NCI-H2107 treated with DMSO at 0.1 percent for 48 hours (cell line): ENCODE measurements around the gene TP53INP2.
A peak's percentile ranks its signal among the peaks of the same experiment; 100 is the strongest.
"Not testable (repeated sequence)": the region's sequence is repeated elsewhere in the genome, so short reads cannot be mapped to it uniquely, and the experiment has no call there.

Source experiments
- DNase-seq: peaks from one replicate; lab custom pipeline; 2025; ENCODE audit not compliant: unreplicated experiment; lab: John Stamatoyannopoulos, UW

The TP53INP2 gene, protein sequence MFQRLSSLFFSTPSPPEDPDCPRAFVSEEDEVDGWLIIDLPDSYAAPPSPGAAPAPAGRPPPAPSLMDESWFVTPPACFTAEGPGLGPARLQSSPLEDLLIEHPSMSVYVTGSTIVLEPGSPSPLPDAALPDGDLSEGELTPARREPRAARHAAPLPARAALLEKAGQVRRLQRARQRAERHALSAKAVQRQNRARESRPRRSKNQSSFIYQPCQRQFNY

DNA sequence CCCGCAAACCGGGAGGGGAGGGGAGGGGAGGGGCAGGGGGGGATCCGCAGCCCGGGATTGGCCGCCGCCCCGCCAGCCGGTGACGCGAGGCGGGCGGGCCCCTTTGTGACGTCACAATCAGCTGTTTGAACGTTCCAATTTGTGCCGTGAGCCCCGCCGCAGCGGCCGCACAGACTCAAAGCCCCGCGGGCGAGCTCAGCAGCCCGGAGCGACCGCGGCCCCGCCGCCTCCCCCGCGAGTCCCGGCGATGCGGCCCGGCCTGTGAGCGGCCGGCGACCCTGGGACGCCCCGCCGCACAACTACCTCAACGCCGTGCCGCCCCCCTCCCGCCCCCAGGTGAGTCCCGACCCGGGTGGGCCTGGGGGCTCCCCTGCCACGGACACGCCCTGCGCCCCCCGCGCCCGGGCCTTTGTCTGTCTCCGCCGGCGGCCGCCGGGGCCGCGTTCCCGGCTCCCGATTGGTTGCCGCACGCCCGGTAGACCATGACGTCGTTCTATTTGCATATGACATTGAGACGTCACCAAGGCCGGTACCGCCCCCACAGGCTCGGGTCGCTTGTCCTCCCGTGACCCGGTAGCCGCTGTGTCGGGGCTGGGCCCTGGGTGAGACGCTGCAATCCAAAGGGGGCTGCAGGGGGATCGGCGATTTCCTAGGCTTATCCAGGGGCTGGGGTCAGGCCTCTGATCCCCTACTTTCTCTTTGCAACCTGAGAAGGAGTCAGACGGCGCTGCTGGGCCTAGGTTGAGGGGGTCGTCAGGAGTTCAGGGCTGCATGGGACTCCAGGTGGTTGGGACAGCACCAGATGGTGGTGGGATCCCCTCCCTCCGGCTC, at the start of gene TP53INP2:
TP53INP2 (plus strand) TSS at position 168 of the 831 bp plus-strand sequence. CDS start 4,396 bp downstream, outside the sequence.
- DNase-seq = peak; percentile 53

DNA sequence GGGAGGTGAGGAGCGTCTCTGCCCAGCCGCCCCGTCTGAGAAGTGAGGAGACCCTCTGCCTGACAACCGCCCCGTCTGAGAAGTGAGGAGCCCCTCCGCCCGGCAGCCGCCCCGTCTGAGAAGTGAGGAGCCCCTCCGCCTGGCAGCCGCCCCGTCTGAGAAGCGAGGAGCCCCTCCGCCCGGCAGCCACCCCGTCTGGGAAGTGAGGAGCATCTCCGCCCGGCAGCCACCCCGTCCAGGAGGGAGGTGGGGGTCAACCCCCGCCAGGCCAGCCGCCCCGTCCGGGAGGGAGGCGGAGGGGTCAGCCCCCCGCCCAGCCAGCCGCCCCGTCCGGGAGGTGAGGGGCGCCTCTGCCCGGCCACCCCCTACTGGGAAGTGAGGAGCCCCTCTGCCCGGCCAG, 45.5 kb upstream of the TP53INP2 start:
- not testable (repeated sequence) for DNase-seq

DNA sequence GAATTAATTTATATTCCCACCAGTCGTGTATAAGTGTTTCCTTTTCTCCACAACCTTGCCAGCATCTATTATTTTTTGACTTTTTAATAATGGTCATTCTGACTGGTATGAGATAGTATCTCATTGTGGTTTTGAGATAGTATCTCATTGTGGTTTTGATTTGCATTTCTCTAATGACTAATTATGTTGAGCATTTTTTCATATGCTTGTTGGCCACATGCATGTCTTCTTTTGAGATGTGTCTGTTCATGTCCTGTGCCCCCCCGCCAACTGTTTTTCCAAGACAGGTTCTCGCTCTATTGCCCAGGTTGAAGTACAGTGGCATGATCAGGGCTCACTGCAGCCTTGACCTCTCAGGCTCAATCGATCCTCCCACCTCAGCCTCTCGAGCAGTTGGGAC, 42.3 kb upstream of the TP53INP2 start:
- DNase-seq = not testable (repeated sequence)

DNA sequence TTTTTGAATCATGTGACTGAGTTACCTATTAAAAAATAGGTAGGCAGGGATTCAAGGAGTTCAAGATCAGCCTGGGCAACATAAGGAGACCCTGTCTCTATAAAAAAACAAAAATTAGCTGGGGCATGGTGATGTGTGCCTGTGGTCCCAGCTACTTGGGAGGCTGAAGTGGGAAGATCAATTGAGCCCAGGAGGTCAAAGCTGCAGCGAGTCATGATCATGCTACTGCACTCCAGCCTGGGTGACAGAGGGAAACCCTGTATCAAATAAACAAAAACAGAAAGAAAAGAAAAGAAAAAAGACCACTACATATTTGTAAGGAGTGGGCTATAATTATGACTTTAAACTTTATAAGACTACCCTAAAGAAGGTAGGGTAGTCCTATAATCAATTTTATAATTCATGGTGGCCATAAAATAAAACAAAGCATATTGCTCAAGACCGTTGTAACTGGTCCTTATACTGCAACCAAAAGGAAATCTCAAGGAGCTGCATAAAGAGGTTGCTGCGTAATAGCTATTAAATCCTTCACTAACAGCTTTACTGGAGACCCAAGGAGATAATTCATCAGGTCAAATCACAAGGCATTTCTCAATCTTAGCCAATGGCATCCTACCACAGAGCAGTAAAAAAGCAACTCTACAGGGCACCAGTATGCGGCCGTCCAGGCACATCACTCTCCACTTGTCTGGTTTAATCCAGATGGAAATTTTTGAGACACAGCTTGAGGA, 40.8 kb upstream of the TP53INP2 start:
- no peak for DNase-seq

DNA sequence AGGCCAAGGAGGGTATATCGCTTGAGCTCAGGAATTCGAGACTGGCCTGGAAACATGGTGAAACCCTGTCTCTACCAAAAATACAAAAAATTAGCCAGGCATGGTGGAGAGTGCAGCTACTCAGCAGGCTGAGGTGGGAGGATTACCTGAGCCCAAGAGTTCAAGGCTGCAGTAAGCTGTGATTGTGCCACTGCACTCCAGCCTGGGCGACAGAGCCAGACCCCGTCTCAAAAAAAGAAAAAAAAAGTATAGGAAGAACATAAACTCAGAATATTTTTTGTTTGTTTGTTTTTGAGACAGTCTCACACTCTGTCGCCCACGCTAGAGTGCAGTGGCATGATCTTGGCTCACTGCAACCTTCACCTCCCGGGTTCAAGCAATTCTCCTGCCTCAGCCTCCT, 39.4 kb upstream of the TP53INP2 start:
- DNase-seq = not testable (repeated sequence)

DNA sequence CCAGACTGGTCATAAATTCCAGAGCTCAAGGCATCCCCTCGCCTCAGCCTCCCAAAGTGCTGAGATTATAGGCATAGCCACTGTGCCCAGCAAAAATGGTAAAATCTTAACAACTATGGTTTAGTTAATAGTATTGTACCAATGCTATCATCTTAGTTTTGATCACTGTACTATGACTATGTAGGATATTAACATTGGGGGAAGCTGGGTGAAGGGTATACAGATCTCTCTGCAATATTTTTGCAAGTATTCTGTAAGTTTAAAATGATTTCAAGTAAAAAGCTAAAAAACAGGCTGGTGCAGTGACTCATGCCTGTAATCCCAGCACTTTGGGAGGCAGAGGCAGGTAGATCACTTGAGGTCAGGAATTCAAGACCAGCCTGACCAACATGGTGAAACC, 35.0 kb upstream of the TP53INP2 start:
- no peak for DNase-seq

DNA sequence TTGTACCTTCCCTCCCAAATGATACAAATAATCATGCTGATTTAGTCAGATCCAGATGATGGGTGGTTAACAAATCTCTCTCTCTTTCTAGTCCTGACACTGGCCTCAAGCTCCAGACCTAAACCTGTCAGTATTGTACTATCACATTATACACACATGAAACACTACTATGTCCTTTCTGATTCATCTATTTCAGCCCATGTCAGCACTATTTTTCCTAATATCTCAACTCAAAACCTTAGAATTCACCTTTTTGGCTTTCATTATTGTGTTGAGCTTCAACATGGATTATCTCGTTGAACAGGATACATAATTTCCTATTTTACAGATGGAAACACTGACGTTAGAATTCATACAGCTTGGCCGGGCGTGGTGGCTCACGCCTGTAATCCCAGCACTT, 30.7 kb upstream of the TP53INP2 start:
- no peak for DNase-seq

DNA sequence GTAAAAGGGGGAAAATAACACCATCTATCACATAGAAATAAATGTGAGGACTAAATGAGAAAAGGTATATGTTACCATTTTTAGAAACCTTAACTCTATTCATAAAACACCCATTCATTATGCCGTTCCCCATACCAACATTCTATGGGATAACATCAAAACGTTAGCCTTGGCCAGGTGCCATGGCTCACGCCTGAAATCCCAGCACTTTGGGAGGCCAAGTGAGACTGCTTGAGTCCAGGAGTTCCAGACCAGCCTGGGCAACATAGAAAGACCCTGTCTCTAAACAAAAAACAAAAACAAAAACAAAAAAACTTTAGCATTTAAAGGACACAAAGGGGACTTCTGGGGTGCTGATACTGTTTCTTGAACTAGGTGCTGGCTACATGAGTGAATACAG, 28.6 kb upstream of the TP53INP2 start:
- no peak for DNase-seq

DNA sequence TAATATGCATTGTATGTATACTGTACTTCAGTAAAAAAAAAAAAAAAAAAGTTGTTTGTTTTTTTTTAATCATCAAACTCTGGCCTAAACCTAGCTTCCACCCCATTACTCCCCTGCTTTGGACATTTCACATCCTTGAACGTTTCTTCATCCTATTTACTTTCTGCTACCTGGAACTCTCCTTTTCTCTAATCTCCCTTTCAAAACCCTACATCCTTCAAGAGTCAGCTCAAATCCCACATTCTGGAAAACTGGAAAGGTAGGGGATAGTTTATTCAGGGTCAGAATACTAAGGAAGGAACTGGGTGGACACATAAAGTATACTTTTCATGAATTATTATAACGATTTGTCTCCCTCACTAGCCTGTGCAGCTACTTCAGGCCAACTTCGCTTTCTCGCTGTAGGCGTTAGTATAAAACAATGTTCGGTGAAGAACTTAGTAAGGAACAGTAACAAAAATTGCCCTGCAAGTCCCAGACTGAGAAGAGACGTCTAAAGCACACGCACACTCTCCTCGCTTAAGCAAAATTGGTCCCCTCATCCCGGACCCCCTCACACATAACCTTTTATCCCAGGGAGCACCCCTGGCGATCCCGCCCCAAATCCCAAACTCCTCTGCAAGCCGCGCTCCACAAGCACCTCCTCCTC, 28.0 kb upstream of the TP53INP2 start:
- no peak for DNase-seq

DNA sequence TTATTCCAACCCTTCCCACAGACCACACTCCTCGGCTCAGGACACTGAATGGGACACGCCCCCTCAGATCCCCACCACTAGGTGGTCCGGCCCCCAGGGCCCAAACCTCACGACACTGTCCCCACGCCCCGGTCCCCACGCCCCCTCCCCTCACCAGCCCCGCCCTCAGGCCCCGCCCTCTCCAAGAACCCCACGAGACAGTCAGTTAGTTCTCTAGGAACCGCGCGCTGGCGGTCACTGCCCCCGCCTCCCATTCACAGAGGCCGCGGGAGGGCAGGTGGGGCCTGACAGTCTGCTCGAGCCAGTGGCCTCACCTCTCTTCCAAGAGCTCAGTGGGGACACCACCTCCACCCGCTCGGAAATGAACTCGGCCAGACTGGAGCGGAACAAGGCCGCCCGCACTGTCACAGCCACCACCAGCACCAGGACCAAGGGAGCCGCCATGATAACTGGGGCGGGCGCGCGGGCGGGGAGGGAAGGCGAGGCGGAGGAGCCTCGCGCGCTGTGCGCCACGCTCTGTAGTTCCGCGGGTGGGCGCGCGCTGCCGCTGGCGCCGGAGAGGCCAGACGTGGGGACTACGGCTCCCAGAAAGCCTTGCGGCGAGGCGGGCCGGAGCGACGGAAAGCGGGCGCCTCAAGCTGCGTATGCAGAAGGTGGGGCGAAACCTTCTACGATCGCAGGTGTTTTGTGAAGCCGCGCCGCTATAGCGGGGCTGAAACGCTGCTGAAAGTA, 27.3 kb upstream of the TP53INP2 start, which contains the start of gene PIGU:
PIGU (minus strand) TSS at position 451 of the 732 bp plus-strand sequence; CDS start at position 444, 7 bp downstream.
- DNase-seq = peak; percentile 71

DNA sequence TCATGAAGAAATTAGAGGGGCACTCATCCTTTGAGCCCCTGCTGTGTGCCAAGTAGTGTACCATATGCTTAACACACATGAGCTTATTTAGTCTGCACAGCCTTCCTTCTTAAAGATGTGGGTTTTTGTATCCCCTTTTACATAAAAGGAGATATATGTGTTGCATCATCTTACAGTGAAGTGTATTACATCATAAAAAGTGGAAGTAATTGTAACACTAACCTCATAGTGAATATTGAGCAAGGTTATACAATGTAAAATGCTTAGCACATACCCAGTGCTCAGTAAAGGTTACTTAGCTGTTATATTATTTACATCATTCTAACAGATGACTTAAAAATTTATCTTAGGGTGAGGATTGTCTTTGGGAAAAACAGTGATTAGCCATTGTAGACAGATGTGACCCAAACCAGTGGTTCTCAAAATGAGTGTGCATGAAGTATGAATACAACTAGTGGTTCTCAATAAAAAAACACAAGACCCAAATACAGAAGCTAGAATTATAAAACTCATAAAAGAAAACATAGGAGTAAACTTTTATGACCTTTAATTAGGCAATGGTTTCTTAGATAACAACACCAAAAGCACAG, 23.5 kb upstream of the TP53INP2 start:
- DNase-seq = no peak

DNA sequence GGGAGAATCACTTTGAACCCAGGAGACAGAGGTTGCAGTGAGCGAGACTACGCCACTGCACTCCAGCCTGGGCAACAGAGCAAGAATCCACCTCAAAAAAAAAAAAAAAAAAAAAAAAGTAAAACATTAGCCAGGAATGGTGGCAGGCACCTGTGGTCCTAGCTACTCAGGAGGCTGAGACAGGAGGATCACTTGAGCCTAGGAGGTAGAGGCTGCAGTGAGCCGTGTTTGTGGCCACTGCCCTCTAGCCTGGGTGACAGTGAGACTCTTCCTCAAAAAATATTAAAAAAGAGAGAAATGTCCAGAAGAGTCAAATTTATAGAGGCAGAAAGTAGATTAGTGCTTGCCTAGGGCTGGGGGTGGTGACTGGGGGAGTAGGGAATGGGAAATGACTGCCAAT, 20.5 kb upstream of the TP53INP2 start:
- DNase-seq = no peak

DNA sequence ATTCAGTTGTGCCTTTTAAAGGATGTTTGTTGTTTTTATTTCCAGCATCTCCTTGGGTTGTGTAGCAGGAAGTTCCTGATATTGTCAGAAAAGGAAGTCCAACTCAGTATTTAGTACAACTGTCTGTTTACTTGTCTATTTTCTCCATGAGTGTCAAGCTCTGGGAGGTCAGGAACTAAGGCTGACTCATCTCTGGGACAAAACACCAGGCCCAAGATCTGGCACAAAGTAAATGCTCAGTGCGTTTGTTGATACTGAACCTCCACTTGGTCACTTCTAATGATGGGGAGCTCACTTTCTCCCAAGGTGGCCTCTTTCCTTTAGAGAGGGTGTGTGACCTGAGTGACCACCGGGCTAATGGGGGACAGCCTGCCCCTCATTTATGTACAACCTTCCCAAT, 14.7 kb upstream of the TP53INP2 start:
- no peak for DNase-seq

DNA sequence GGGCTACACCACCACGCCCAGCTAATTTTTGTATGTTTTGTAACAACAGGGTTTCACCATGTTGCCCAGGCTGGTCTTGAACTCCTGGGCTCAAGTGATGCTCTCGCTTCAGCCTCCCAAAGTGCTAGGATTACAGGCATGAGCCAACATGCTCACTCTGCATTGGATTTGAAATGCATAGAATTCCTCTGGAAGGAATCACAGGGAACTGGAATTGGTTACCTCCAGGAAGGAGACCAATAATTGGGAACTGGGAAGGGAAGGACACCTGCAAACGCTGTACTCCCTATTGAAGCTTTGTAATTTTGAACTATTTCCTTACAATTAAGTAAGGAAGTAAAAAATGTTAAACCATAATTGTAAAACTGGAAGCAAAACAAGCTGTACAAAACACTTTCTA, 12.3 kb upstream of the TP53INP2 start:
- DNase-seq = no peak

DNA sequence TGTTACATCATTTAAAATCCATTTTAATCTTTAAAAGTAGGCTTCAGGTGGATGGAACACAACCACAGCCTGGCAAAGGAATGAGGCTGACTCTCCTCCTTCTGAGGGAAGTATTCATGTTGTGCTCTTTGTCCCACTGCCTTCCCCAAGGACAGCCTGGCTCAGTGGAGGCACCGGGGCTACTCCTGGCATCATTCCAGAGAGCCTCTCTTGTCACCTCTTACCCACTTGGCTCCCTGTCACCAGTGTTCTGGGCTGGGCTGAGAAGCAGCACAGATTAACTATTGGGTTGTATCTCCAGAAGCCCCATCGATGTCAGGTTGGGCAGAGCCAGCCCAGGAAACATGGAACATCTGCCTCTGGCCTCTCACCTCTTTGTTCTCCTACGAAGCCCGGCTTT, 10.7 kb upstream of the TP53INP2 start:
- DNase-seq = no peak

DNA sequence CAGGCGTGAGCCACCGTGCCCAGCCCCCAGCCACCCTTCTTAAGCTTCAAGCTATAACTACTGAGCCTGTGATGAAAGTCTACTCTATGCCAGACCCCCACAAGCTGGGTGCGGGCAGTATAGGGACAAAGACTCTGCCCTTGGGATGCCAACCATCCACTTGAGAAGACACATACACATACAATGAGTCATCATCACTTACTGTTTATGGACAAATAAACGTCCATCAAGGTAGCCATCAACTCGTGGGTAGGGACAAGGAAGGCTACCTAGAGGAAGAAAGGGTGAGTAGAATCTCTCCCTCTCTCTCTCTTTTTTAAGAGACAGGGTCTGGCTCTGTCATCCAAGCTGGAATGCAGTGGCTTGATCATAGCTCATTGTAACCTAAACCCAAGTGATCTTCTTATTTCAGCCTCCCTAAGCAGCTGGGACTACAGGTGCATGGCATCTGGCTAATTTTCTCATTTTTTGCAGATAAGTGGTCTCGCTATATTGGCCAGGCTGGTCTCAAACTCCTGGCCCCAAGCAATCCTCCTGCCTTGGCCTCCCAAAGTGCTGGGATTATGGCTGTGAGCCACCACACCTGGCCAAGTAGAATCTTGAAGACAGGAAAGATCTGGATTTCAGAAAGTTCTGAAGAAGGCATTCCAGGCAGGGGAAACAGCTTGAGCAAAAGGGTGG, 2.6 kb upstream of the TP53INP2 start:
- no peak for DNase-seq

DNA sequence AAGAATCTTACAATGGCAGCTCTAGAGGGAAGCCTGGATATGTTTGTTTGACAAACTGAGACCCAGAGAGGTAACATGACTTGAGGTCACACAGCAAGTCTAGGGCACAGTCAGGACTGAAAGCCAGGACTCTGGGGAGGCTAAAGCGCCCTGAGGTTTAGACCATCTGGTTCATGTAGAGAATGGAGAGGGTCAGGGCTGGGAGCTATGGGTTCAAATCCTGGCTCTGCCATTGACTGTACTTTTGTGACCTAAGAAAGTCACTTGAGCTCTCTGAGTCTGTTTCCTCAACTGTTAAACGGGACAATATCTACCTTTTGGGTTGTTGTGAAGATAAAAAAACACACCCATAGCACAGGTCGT, 1.1 kb upstream of the TP53INP2 start:
- no peak for DNase-seq

DNA sequence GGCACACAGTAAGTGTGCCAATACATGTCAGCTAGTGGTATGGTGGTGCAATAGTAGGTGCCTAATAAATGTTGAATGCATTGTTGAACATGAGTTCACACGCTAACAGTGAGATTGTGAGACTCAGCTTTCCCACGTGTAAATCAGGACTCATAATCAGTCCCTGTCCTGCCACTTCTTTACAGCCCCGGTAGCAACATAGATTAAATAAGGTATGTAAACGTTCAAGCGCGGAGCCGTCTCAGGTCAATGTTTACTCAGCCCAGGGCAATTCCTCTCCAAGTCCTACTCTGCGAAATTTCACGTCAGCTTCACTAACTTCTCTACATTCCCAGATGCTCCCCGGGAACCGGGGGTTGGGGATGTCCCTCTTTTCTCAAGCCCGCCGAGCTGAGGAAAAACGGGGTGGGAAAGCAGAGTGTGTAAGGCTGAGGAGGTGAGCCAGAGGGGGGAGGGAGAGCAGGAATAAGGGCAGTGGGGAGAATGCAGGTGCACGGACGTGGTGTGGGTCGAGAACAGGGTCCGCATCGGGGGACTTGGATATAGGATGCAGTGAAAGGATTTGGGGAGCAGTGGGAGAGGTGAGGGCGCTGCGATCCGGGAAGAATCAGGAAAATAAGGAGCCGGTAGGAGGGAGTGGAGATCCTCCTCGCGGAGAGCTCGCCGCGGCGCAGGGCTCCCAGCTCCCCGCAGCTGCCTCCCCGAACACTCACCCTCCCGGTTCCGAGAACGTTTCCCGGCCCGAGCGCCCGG, 544 bp upstream of the TP53INP2 start:
- DNase-seq = no peak

DNA sequence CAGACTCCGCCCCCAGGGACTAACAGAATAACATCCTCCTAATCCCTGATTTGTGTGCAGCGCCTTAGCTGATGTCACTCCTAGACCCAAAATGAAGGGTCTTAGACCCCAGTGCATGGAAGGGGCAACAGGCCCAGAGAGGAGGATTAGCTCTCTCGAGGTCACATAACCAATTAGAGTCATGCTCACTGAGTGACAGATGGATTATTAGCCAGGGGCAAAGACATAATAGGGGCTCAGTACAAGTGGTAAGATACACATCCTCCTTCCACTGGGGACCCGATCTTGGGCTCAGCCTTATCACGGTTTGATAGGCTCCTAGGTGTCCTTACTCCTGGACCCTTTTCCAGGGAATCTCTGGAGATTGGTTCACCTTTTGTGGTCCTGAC, 858 bp downstream of the TP53INP2 start:
- no peak for DNase-seq
